GM12873 (cell line): ENCODE measurements around the gene EIF3A.

Experiments
- CTCF ChIP-seq: IDR thresholded peaks from 2 replicates; pipeline ENCODE4 v1.5.1; 2012; ENCODE audit warnings: low read depth, mild to moderate bottlenecking, moderate library complexity, low read length, control low read depth; ENCODE audit not compliant: insufficient read depth; ENCODE audit errors: missing control alignments

EIF3A gene

DNA sequence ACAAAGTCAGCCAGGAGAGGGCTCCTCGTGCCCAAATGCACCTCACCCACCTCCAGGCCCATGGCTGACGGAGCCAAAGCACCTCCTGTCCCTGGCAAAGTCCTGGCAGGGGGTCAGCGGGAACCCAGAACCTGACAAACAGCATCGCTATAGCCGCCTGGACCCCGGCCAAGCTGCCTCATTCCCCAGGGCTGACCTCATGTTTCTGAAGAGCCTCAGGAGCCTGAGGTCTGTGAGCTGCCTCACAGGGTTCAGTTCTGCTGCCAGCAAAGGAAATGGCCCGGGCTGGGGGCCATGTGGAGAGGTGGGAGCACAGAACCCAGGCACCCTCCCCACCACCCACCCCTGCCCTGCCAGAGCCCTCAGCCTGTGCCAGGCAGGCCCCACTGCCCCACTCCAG is 55.3 kb downstream of the EIF3A start:
- TF ChIP-seq CTCF, result no peak

DNA sequence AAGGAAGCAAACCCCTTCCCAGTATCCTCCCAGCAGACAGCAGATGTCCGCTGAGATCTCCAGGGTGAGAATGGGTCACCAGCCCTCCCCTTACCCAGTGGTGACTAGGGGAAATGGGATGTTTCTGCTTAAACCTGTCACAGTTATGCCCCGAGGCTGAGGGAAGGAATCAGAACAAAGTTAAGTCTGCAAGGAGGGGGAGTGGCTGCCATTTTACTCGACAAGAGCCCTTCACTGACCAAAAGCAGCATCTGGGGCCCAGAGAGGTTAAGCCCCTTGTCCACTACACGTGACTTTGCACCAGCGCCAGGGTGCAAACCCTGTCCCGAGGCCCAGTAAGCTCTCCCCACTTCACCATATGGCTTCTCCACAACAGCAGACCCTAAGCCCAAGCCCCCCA is 55.7 kb downstream of the EIF3A start:
- TF ChIP-seq CTCF, result no peak

DNA sequence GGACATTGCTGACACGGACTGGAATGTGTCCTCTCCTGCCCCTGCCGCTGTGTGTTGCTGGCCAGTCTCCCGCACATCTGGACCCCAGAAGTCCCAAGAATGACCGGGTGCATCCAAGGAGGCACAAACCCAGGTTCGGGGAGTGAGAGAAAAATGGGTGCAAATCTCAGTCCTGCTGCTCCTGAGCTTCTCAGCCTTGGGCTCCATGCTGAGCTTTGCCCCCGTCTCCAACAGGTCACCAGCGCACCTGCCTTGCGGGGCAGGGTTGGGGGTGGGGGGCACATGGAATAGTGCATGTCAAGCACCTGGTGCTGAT is 57.1 kb downstream of the EIF3A start:
- no peak for TF ChIP-seq CTCF

- TF ChIP-seq CTCF, result no peak
These were observed 57.6 kb downstream of the EIF3A start for GRCh38 chr10:119022846-119023552.

- TF ChIP-seq CTCF, result no peak
These were observed 60.0 kb downstream of the EIF3A start for GRCh38 chr10:119020627-119020946.

- TF ChIP-seq CTCF, result no peak
These were observed 73.4 kb downstream of the EIF3A start for GRCh38 chr10:119007211-119007574.

DNA sequence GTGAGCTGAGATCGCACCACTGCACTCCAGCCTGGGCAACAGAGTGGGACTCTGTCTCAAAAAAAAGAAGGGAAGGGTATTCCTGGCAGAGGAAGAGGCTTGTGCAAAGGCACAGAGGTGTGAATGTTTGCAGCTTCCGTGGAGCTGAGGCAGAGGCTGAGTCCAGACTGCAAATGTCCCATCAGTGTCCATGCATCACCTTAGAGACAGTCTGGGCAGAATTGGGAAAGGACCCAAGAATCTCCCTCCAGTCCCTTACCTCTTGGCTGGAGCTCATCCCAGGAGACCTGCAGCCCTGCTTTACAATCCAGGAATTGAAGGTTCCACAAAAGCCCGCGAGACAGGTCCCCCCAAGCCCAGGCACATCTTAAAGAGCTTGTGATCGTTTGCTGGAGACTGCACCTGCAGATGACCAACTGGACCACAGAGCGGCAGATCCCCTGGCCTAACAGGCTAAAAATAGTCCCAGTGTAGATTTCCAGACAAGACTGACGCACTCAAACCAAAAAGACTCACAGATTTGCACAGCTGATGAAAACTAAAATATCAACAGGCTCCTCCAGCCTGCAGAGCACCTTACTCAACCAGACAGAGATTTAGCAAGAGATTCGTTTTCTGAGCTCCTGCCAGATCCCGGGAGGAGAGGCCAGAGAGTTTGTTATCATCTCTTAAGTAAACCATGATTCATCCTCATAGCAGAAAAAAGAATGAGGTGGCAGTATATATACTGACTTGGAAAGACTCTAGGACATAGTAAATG is 74.0 kb downstream of the EIF3A start:
- TF ChIP-seq CTCF, result no peak
